PC-3 (cell line): ENCODE measurements around the gene PPM1E.

ENCODE experiments used
- EZH2 ChIP-seq: fragments of 300-600 bp; sonication (generic); IDR thresholded peaks from one replicate; pipeline ENCODE4 v1.6.1; 2017; ENCODE audit warnings: antibody characterized with exemption, mild to moderate bottlenecking, low read length; ENCODE audit not compliant: unreplicated experiment
- EZH2phosphoT487 ChIP-seq: fragments of 300-600 bp; sonication (generic); IDR thresholded peaks from 2 replicates; pipeline ENCODE4 v1.6.1; 2018; ENCODE audit warnings: mild to moderate bottlenecking, antibody characterized with exemption, low read length, borderline replicate concordance
- TF ChIP-seq, protein P1 (sequence below): fragments of 300-600 bp; sonication (generic); conservative IDR thresholded peaks from 2 replicates; pipeline ENCODE4 v1.5.1; 2017; ENCODE audit warnings: antibody characterized with exemption, low read depth, mild to moderate bottlenecking, low read length

DNA sequence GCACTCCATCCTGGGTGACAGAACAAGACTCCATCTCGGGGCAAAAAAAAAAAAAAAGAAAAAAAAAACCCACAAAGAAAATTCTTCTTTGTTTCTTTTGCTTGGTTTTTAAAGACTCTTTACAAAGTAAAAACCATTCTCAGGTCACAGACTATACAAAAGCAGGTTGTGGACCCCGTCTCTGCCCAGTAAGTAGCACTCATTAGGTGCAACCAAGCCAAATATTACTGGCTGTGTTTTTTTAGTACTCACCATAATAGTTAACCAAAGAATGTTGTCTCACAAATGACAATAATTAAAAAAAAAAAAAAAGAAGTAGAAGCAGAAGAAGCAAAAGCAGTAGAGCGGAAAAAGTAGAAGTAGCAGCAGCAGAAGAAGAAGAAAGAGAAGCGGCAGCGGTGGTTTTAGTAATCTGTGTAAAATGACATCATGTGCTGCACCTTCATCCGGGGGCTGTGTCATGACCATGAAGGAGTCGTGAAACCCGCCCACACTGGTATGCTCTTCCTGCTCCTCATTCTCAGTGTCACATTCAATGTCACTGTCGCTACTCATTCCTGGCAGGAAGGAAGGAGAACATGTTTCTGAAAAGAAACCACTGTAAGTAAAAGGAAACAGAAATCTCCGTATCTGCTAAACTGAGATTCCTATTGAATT is 245.6 kb downstream of the PPM1E start:
- TF ChIP-seq EZH2 (no peak), EZH2phosphoT487 (no peak)
- TF ChIP-seq, protein P1, sequence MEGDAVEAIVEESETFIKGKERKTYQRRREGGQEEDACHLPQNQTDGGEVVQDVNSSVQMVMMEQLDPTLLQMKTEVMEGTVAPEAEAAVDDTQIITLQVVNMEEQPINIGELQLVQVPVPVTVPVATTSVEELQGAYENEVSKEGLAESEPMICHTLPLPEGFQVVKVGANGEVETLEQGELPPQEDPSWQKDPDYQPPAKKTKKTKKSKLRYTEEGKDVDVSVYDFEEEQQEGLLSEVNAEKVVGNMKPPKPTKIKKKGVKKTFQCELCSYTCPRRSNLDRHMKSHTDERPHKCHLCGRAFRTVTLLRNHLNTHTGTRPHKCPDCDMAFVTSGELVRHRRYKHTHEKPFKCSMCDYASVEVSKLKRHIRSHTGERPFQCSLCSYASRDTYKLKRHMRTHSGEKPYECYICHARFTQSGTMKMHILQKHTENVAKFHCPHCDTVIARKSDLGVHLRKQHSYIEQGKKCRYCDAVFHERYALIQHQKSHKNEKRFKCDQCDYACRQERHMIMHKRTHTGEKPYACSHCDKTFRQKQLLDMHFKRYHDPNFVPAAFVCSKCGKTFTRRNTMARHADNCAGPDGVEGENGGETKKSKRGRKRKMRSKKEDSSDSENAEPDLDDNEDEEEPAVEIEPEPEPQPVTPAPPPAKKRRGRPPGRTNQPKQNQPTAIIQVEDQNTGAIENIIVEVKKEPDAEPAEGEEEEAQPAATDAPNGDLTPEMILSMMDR, result no peak
